ENCODE data around the gene FDX1. TPM values are rescaled to one million over a fixed set of nuclear protein-coding genes. Genes with fewer than 3 reads are reported as not detected.
A peak's percentile ranks its signal among the peaks of the same experiment; 100 is the strongest.
"Not testable (repeated sequence)": the region's sequence is repeated elsewhere in the genome, so short reads cannot be mapped to it uniquely, and the experiment has no call there.

FDX1 gene, protein sequence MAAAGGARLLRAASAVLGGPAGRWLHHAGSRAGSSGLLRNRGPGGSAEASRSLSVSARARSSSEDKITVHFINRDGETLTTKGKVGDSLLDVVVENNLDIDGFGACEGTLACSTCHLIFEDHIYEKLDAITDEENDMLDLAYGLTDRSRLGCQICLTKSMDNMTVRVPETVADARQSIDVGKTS
- polyA plus RNA-seq (ENCODE audit: insufficient read length): 17.7 TPM
- long read RNA-seq, donor 1, transcript FDX1-201 (4 exons, 3,206 nt): major isoform, 40 of 40 reads
- long read RNA-seq, donor 1, partial matches to known transcripts: 0 of 40 reads
- long read RNA-seq, donor 1, other reads (novel, unspliced or antisense): 0 of 40 reads
- long read RNA-seq, donor 2, transcript FDX1-201 (4 exons, 3,206 nt): major isoform, 31 of 31 reads
- long read RNA-seq, donor 2, partial matches to known transcripts: 0 of 31 reads
- long read RNA-seq, donor 2, other reads (novel, unspliced or antisense): 0 of 31 reads
- long read RNA-seq, donor 3, transcript FDX1-201 (4 exons, 3,206 nt): major isoform, 30 of 30 reads
- long read RNA-seq, donor 3, partial matches to known transcripts: 0 of 30 reads
- long read RNA-seq, donor 3, other reads (novel, unspliced or antisense): 0 of 30 reads
- long read RNA-seq, donor 4, partial matches to known transcripts: 0 of 2 reads
- long read RNA-seq, donor 4, other reads (novel, unspliced or antisense): 0 of 2 reads
- long read RNA-seq, donor 5, transcript FDX1-201 (4 exons, 3,206 nt): major isoform, 56 of 61 reads
- long read RNA-seq, donor 5, partial matches to known transcripts: 5 of 61 reads
- long read RNA-seq, donor 5, other reads (novel, unspliced or antisense): 0 of 61 reads
- long read RNA-seq, donor 6, transcript FDX1-201 (4 exons, 3,206 nt): major isoform, 25 of 43 reads
- long read RNA-seq, donor 6, partial matches to known transcripts: 18 of 43 reads
- long read RNA-seq, donor 6, other reads (novel, unspliced or antisense): 0 of 43 reads
- long read RNA-seq, donor 7, transcript FDX1-201 (4 exons, 3,206 nt): major isoform, 48 of 67 reads
- long read RNA-seq, donor 7, partial matches to known transcripts: 19 of 67 reads
- long read RNA-seq, donor 7, other reads (novel, unspliced or antisense): 0 of 67 reads
- long read RNA-seq, donor 8, transcript FDX1-201 (4 exons, 3,206 nt): major isoform, 7 of 7 reads
- long read RNA-seq, donor 8, partial matches to known transcripts: 0 of 7 reads
- long read RNA-seq, donor 8, other reads (novel, unspliced or antisense): 0 of 7 reads

DNA sequence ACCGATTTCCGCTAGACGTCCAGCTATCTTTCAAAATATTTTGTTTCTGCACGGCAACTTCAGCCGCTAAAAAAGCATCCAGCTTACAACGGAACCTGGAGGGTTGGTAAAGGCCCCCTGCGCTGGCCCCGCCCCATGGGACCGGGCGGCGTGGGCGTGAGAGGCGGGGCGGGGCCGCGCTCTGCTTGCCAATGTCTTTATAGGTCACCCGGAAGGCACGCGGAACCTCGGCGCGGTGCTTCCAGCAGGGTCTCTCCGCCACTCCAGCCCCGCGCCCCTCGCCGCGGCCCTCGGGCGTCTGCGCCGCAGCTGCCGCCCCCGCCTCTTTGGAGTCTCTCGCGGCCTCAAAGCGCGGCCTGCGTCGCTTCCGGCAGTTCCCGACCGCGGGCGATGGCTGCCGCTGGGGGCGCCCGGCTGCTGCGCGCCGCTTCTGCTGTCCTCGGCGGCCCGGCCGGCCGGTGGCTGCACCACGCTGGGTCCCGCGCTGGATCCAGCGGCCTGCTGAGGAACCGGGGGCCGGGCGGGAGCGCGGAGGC is at the start of gene FDX1:
FDX1 (plus strand) TSS at position 218 of the 536 bp plus-strand sequence; CDS start at position 391, 173 bp downstream.
- peak; percentile 83 for DNase-seq

DNA sequence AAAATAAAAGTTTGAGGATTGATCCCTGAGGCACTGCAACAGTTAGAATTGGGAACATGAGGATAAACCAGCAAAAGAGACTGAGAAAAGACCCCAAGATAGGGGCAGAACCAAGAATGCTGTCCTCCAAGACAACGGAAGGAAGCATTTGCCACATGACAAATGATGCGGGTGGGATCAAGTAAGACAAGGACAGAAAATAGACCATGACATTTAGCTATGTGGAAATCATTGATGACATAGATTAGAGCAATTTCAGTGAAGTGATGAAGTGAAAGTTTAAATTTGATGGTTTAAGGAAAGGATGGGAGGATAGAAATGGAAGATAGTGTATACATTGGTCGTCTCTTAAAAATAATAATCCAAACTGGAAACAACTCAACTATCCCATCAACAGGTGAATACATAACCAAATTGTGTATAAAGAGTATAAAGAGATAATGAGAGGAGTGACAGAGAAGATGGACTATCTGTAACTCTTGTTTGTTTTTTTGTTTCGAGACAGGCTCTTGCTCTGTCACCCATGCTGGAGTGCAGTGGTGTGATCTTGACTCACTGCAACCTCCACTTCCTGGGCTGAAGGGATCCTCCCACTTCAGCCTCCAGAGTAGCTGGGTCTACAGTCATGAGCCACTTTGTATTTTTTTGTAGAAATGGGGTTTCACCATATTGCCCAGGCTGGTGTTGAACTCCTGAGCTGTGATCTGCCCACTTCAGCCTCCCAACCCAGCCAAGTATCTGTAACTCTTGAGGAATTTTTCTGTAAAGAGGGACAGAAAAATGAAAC is 48.7 kb upstream of the FDX1 start:
- DNase-seq: no peak

DNA sequence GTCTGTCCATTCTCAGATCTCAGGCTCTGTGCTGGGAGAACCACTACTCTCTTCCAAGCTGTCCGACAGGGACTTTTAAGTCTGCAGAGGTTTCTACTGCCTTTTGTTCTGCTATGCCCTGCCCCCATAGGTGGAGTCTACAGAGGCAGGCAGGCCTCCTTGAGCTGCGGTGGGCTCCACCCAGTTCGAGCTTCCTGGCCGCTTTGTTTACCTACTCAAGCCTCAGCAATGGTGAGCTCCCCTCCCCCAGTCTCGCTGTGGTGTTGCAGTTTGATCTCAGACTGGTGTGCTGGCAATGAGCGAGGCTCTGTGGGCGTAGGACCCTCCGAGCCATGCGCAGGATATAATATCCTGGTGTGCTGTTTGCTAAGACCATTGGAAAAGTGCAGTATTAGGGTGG is 41.5 kb upstream of the FDX1 start:
- DNase-seq: not testable (repeated sequence)

DNA sequence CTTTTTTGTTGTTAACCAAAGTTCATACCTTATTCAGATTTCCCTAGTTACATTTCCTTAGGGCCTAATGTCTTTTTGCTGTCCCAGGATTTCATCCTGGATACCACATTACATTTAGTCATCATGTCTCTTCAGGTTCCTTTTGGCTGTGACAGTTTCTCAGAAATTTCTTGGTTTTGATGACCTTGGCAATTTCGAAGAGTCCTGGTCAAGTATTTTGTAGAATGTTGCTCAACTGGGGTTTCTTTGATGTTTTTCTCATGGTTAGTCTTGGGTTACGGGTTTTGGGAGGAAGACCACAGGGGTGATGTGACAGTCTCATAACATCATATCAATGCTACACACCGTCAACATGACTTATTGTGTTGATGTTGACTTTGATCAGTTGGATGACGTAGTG is 39.8 kb upstream of the FDX1 start:
- DNase-seq: no peak

DNA sequence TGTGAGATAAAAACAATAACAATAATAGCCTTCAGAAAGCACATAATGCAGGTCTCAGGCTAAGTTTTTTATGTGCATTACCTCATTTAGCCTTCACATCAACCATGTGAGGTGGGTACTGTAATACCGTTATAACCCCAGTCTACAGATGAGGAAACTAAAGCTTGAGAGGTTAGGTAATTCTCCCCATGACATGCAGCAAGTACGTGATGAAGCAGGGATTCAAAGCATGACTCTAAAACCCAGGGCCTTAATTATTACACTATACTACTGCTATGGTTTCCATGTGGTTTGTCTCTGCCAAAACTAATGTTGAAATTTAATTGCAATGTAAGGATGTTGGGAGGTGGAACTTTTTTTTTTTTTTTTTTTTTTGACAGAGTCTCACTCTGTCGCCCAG is 37.7 kb upstream of the FDX1 start:
- no peak for DNase-seq

DNA sequence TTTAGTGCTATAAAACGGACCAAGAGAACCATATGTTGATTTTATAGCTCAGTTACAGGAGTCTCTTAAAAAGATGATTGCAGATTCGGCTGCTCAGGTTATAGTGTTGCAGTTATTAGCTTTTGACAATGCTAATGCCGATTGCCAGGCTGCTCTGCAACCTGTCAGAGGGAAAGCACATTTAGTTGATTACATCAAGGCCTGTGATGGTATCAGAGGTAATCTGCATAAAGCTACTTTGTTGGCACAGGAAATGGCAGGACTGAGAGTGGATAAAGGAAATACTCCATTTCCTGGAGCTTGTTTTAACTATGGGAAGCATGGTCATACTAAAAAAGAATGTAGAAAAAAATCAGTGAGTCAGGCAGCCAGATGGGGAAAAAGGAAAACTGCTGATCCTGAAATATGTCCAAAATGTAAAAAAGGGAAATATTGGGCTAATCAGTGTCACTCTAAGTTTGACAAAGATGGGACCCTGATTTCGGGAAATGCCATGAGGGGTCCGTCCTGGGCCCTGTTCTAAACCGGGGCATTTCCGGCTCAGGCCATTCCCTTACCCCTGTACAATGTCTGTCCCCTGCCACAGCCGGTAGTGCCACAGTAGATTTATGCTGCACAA is 32.0 kb upstream of the FDX1 start:
- DNase-seq: not testable (repeated sequence)

DNA sequence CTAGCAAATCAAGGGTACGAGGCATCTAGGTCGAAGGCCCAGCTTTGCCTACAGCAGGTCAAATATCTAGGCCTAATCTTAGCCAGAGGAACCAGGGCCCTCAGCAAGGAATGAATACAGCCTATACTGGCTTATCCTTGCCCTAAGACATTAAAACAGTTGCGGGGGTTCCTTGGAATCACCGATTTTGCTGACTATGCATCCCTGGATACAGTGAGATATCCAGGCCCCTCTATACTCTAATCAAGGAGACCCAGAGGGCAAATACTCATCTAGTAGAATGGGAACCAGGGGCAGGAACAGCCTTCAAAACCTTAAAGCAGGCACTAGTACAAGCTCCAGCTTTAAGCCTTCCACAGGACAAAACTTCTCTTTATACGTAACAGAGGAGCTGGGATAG is 26.2 kb upstream of the FDX1 start:
- not testable (repeated sequence) for DNase-seq

DNA sequence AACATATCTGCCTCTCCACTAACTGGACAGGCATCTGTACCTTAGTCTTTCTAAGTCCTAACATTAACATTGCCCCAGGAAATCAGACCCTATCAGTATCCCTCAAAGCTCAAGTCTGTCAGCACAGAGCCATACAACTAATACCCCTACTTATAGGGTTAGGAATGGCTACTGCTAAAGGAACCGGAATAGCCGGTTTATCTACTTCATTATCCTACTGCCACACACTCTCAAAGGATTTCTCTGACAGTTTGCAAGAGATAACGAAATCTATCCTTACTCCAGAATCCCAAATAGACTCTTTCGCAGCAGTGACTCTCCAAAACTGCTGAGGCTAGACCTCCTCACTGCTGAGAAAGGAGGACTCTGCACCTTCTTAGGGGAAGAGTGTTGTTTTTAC is 24.1 kb upstream of the FDX1 start:
- DNase-seq: not testable (repeated sequence)

DNA sequence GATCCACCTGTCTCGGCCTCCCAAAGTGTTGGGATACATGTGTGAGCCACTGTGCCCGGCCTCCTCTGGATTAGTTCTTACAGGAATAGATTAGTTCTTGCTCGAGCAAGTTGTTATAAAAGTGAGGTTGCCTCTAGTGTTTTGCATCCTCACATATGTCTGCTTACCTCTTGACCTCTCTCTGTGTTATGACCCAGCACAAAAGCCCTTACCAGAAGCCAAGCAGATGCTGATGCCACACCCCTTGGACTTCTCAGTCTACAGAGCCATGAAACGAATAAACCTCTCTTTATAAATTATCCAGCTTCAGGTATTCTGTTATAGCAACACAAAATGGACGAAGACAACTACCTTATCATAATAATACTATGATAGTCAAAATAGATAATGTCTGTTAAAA is 22.4 kb upstream of the FDX1 start:
- DNase-seq: no peak

DNA sequence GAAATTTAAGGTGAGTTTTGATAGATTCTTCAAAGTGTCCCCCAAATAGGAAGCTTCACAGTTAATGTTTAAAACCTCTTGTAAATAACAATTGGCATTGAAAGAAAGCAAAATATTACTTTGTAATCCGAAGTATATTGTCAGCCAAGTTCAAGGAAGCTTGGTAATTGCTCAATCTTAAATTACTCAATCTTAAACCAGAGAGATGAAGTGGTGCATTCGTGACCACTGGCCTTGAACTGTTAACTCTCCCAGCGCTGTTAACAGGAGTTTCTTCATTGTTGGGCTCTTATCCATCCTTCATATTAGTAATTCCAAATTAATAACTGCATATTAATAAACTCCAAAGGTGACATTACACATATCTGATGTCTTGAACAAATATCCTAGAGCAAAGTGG is 20.6 kb upstream of the FDX1 start:
- no peak for DNase-seq

DNA sequence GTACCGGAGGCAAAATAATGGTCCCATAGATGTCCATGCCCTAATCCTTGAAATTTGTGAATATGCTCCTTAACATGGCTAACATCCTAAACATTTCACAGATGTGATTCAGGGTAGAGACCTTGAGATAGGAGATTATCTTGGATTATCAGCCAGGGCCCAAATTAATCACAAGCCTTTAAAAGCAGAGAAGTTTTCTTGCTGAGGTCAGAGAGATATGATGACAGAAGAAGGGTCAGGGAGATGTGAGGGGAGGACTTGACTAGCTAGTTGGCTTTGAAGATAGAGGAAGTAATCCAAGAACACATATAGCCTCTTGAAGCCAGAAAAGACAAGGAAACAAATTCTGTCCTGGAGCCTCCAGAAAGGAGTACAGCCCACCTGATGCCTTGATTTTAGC is 19.1 kb upstream of the FDX1 start:
- DNase-seq: no peak

DNA sequence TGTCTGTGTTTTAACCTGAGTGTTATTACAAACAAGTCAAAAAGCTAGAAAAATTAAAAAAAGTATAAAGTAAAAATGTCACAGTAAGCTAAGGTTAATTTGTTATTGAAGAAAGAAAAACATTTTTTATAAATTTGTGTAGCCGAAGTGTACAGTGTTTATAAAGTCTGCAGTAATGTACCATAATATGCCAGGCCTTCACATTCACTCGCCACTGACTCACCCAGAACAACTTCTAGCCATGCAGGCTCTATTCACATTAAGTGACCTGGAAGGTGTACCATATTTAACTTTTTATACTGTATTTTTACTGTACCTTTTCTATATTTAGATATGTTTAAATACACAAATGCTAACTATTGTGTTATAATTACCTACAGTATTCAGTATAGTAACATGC is 14.7 kb upstream of the FDX1 start:
- no peak for DNase-seq

DNA sequence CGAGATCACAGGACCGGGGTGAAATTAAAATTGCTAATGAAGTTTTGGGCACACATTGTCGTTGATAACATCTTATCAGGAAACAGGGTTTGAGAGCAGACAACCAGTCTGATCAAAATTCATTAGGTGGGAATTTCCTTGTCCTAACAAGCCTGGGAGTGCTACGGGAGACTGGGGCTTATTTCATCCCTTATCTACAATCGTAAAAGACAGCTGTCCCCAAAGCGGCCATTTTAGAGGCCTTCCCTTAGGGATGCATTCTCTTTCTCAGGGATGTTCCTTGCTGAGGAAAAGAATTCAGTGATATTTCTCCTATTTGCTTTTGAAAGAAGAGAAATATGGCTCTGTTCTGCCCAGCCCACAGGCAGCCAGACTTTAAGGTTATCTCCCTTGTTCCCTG is 8.1 kb upstream of the FDX1 start:
- DNase-seq: not testable (repeated sequence)

DNA sequence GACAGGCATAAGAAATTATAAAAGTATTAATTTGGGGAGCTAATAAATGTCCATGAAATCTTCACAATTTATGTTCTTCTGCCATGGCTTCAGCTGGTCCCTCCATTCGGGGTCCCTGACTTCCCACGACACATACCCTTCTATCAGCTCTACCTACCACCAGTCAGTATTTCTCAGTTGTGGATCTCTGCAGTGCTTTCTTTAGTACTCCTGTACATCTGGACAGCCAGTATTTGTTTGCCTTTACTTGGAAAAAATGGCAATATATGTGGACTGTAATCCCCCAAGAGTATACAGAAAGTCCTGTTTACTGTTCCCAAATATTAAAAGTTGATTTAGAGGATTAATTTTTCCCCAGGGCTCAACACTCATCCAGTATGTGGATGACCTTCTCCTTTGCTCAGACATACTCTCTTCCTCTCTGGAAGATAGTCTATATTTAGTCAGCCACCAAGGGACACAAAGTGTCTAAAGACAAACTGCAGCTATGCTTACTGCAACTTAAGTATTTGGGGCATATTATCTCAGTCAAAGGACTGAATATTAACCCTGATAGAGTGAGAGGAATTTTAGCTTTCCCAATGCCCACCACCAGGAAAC is 7.3 kb upstream of the FDX1 start:
- no peak for DNase-seq

DNA sequence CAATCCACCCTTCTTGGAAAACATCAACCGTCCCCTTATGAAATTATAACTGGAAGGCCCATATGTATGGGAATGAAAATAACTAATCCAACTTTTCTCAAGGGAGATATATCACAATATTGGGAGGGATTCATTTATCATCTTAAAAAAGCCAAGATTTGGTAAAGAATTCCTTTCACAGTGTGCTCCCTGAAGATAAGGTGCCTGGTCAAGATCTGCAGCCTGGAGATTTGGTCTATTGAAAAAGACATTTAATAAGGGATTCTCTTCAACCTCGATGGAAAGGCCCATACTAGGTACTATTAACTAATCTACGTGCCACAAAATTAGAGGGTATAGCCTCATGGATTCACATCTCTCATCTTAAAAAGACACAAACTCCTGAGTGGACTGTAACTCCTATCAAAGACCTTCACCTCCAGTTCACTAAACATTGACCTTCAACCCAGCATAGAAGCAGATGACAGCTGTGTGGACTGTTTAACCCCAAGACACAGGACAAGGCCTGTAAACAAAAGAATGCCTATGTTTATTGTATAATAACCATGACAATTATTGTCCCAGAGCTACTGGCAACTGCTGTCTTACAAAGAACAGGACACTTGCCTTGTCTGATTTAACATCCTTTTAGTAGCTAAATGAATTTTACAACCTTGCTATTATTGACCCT is 4.8 kb upstream of the FDX1 start:
- no peak for DNase-seq

DNA sequence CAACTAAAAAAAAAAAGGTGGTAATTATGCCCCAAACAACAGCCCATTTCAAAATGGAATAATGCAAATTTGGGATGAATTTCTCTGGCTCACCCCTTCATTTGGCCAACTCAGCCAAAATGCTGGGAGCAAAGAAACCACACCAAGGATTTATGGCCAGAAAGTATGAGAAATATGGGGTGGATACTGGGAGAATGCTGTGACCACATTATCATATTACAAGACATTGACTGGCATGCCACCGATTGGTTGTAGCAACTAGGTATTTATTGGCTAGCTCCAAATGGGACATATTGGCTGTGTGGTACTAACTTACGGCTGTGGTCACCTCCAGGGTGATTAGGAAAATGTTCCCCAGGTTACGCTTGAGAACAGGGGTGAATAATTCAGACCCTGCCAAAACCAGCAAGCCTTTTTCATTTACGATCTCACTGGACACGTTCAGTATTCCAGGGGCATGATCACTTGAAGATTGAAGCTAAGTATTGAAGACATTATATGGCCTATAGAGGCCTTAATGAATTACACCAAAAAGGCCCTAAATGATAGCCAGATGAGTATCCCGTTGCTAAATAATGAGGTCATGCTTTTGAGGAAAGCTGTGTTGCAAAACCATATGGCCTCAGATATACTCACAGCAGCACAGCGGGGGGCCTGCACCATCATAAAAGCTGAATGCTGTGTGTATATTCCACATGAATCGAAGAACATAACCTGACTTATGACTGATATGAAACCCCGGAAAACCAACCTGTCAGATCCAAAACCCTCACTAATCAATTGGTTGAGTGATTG is 3.8 kb upstream of the FDX1 start:
- DNase-seq: no peak

DNA sequence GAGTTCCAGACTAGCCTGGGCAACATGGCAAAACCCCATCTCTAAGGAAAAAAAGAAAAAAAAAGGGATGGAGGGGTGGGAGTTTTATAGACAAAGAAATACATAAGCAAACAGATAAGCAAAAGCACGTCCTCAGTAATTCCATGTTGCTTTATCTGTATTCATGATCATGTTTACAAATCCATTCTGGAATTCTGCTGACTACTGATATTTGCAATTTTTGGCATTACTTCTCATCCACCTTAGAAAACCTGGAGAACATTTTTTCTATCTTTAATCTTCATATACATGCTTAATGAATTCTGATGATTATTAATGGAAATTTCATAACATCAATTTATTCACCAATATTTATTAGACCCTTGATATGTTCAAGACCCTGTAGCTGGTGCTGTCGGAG is 1.7 kb upstream of the FDX1 start:
- DNase-seq: no peak

DNA sequence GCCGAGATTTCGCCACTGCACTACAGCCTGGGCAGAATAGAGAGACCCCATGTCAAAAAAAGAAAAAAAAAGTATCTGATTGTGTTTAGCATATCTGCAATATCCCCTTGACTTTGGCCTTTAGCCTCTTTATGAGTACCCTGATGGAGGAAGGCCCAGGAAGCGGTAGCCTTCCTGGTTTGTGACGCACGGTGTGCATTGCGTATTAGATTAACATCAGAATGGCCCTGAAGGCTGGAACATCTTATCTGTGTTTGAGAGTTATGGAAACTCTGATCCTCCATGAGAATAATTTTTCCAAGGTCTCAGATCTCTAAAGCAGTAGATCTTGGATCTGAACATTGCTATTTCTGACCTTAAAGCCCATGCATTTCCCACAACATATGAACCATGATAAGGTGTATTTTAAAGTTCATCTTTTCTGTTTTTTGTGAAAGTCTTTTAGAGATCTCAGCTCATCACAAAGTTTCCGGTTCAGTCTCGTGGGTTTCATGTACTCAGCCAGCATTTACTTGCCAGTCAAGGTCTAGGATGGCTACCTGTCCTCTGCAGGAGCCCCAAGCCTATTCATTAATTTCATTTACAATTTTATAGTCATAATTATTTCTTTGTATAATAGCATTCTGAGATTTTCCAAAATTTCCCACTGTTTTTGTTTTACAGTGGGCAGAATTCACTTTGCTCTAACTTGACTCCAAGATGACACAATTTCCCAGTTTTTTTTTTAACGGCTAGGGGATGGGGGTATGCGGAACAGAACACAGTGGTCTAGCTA is 605 bp upstream of the FDX1 start:
- no peak for DNase-seq

All from left kidney (tissue), 8 donors.